ENCODE results near the gene EFL1.

The EFL1 gene

GRCh38 chr15:82124331-82125263 is 137.9 kb downstream of the EFL1 start:
- DNase-seq (ENCODE audit: low read depth in 3 of 3): no peak

DNA sequence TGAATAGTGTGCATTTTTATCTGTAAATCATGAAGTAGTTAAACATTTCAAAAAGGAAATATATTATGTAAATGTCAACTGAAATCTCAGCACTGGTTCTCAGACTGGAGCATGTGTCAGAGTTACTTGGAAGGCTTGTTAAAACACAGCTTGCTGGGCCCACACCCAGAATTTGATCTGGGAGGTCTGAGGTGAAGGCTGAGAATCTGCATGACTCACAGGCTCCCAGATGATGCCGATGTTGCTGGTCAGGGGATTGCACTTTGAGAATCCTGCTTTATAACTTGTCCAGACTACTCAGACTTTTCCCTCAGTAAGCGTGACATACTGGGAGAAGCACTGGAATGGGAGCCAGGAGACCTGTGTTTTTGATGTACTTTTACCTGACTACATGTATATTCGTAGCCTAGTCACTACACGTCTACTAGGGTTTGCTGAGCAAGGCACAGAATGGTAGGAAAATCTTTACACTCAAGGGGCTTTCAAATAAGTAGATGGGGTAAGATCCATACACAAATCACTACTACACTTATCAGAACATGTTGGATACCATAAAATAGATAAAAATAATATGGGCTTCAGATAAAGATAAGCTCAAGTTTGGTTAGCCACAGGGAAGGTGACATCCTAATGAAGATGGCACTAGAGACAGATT is 139.7 kb downstream of the EFL1 start:
- DNase-seq (ENCODE audit: low read depth in 3 of 3): no peak

GRCh38 chr15:82118040-82118439 is 144.5 kb downstream of the EFL1 start:
- DNase-seq (ENCODE audit: low read depth in 3 of 3): no peak

DNA sequence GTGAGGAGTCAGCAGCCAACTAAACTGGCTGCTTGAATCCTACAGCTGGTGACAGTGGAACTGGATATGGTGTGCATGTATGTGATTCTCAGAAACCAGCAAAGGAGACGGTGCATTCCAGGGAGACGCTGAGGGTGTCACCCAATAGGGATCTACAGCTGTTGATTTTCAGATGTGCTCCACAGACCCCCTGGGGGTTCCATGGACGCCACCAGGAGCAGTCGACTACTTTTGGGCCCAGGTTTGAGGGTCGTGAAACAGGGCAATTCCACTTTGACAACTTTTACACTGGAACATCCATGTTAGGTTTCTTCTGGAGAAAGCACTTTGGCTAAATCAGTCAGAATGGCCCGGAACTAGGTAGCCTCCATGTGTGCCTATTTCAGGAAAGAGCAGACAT is 145.2 kb downstream of the EFL1 start:
- no peak for DNase-seq (ENCODE audit: low read depth in 3 of 3)

- DNase-seq (ENCODE audit: low read depth in 3 of 3): no peak
Measured at GRCh38 chr15:82114660-82115059, 147.9 kb downstream of the EFL1 start.

DNA sequence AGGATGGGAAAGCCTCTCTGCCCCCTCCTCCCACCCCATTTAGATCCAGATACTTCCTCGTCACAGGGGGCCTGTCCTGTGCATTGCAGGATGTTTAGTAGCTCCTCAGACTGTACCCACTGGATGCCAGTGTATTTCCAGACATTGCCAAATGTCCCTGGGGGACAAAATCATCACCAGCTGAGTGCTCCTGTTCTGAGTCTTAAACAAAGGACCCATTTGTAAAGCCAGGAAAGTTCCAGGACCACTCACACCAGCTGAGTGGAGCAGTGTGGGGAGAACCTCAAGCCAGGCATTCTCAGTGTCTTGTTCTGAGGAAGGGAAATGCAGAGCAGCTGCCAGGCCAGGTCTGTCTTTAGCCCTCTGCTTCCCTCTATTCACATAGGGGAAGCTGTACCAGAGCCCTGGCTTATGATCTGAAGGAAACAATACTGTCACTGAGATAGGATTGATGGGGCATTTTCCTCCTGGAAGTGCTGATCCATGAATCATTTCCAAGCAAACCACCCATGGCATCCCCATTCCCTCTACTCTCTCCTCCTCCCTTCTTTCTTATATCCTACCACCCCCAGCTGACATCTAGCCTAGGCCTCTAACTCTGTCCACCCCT is 149.3 kb downstream of the EFL1 start:
- DNase-seq (ENCODE audit: low read depth in 3 of 3): no peak

GRCh38 chr15:82111918-82112317 is 150.6 kb downstream of the EFL1 start:
- DNase-seq (ENCODE audit: low read depth in 3 of 3): no peak

DNA sequence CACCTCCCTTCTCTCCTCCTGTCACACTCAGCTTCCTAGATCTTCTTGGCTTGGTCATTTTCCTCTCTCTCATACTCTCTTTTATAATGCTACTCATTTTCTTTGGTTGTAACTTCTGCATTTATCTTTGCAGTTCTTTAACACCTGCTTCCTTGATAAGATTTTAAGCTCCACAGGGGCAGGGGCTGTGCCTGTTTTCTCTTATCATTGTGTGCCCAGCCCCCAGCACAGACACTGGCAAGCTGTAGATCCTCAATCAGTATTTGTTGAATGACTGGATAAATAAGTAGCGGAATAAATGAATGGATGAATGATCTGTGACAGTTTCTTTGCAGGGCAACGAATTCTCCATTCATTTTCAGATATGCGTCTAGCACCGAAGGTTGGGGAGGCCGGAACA is 152.4 kb downstream of the EFL1 start:
- DNase-seq (ENCODE audit: low read depth in 3 of 3): no peak

DNA sequence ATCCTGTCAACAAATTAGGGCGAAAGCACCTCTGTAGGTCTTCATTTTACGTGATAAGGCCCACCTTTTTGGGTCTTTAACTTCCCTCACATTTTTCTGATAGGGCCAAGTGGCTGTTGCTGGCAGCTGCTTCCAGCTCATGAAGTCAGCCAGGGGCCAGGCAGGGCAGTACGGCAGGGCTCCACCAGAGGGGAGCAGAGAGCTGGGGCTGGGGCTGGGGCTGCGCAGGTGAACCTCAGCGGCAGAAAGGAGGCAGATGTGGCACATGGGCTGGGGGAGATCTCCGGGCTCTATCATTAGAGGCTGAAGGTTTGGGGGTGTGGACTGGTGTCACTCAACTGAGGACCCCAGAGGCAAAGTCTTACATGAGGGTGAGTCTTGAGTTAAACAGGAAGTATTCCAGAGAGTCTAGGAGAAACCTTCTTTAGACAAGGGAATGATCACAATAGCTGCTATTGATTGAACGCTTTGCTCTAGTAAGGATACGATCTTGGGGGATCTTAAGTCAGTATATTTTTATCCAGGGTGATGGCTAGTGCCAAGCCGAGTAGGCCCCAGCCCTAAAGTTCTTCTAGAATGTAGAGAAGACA is 153.9 kb downstream of the EFL1 start:
- peak; percentile 56 to 63 (median 59) for DNase-seq (ENCODE audit: low read depth in 3 of 3)

DNA sequence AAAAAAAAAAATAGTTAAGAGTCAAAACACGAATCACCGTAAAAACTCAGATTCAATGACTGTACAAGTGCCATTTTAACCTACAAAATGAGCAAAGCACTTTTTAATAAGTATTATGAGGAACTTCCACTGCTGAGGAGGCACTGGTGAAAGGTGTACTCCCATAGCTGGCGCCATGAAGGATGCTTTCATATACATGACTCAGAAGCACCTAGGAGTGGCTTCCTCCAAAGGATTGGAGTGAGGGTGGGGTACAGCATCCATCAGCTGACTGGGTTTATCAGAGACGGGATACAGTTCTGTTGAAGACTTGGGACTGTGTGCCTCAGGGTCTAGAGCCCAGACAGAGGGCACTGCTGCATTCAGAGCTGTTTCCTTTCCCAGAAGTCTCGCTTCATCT is 155.9 kb downstream of the EFL1 start:
- no peak for DNase-seq (ENCODE audit: low read depth in 3 of 3)

- no peak for DNase-seq (ENCODE audit: low read depth in 3 of 3)
Measured at GRCh38 chr15:82105451-82106215, 156.9 kb downstream of the EFL1 start.

- no peak for DNase-seq (ENCODE audit: low read depth in 3 of 3)
Measured at GRCh38 chr15:82103468-82103867, 159.1 kb downstream of the EFL1 start.

- DNase-seq (ENCODE audit: low read depth in 3 of 3): no peak
Measured at GRCh38 chr15:82100111-82100929, 162.2 kb downstream of the EFL1 start.

DNA sequence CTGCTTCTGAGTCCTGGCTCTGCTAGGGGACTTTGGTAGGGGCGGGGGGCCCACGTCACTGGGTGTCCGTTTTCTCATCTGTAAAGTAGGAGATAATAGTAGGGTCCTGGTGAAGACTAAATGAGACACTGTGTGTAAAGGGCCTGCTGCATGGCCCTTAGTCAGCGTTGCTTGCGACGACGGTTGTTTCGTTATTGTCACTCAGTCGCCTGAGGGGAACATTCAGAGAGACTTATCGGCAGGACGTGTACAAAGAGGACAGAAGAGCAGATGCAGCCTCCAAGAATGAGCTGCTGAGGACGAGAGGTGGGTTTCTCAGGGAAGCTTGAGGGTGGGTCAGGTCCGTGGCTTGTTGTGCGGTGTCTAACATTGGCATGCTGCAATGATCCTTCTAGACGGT is 163.9 kb downstream of the EFL1 start:
- no peak for DNase-seq (ENCODE audit: low read depth in 3 of 3)

GRCh38 chr15:82095803-82096202 is 166.7 kb downstream of the EFL1 start:
- no peak for DNase-seq (ENCODE audit: low read depth in 3 of 3)

DNA sequence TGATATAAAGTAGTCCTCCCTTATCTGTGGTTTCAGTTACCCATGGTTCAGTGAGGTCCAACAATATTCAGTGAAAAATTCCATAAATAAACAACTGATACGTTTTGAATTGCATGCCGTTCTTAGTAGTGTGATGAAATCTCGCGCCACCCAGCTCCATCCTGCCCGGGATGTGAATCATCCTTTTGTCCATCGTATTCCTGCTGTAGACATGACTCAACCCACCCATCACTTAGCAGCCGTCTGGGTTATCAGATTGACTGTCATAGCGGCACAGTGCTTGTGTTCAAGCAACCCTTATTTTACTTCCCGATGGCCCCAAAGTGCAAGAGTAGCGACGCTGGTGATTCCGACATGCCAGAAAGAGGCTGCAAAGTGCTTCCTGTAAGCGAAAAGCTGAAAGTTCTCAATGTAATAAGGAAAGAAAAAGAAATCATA is 168.7 kb downstream of the EFL1 start:
- no peak for DNase-seq (ENCODE audit: low read depth in 3 of 3)

DNA sequence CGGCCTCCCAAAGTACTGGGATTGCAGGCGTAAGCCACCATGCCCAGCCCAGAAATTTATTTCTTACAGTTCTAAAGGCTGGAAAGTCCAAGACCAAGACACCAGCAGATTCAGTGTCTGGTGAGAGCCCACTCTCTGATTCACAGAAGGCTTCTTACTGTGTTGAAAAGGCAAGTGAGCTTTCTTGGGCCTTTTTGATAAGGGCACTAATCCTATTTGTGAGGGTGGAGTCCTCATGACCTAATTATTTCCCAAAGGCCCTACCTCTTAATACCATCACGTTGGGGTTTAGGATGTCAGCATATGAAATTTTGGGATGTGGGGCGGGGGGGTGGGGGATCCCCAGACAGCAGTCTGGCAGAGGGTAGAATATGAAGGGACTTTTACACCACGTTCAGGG is 169.2 kb downstream of the EFL1 start:
- no peak for DNase-seq (ENCODE audit: low read depth in 3 of 3)

- DNase-seq (ENCODE audit: low read depth in 3 of 3): no peak
Measured at GRCh38 chr15:82091636-82092140, 170.8 kb downstream of the EFL1 start.

DNA sequence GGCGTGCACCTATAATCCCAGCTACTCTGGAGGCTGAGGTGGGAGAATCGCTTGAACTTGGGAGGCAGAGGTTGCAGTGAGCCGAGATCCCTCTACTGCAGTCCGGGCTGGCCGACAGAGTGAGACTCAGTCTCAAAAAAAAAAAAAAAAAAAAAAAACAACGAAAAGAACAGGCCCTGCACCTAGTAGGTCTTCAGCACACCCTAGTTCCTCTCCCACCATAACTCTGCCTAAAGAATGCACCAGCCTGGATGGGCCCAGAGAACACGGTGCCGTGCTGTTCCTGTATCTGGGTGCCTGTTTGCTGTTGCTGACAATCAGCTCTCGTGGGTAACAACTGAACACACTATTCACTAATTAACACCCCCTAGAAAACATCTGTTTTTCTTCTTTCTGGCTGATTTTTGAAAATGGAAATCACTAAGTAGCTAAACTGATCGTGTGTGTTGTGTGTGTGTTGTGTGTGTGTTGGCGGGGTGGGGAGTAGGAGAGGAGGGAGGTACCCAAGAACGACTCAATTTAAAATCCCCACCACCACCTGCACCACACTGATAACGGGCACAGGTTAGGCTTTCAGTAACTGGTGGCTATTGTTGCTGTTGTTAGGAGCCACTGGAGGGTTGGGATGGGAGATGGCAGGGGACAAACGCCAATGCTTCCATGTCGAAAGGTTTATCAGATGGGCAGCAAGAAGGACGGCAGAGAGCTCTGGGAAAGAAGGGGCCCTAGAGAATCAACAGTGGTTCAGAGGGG is 176.1 kb downstream of the EFL1 start:
- DNase-seq (ENCODE audit: low read depth in 3 of 3): no peak

Data from stimulated activated CD4-positive, alpha-beta T cell treated with anti-CD3 and anti-CD28 coated beads, TNF-alpha, amount 100 ng/mL, for 48 hours (primary cell).